GM21447 (cell line): Measurements from ENCODE around the gene ZNF106.

Experiments used
- ATAC-seq: cut with Tn5 transposase; IDR thresholded peaks from one replicate; pipeline ENCODE4 v1.9.1; 2021; ENCODE audit not compliant: unreplicated experiment

The ZNF106 gene

DNA sequence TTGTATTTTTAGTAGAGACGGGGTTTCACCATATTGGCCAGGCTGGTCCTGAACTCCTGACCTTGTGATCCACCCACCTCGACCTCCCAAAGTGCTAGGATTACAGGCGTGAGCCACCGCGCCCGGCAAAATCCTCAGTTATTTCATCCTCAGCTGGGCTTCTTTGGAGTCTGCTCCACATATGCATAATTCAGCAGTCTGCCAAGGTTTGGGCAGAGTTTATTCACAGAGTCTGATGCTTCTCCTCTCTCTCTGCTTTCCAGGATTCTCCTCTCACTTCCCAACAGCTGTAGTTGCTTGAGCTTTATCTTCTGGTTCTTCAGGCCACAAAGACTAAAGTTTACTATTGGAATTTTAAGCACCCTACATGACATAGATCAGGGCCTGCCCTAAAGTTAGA is 8.2 kb downstream of the ZNF106 start:
- ATAC-seq: no peak

- no peak for ATAC-seq
Measured at GRCh38 chr15:42474827-42475226, 16.1 kb downstream of the ZNF106 start.

DNA sequence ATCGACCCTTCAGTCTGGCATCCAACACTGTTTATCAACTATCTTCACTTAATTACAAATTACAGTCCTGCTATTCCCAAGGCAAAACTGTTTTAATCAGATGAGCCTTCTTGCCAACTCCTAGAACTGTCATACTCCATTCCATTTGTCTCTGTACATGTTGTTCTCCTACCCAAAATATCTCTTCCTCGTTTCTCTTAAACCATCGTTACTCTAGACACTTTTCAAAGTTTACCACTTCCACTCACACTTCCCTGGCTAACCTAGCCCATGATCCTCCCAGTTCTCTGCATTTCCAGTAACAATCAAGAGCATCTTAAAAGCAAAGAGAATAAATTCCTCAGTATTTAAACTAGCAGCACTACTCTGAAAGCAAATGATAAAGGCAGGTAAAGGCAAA is 19.9 kb downstream of the ZNF106 start:
- ATAC-seq: no peak

DNA sequence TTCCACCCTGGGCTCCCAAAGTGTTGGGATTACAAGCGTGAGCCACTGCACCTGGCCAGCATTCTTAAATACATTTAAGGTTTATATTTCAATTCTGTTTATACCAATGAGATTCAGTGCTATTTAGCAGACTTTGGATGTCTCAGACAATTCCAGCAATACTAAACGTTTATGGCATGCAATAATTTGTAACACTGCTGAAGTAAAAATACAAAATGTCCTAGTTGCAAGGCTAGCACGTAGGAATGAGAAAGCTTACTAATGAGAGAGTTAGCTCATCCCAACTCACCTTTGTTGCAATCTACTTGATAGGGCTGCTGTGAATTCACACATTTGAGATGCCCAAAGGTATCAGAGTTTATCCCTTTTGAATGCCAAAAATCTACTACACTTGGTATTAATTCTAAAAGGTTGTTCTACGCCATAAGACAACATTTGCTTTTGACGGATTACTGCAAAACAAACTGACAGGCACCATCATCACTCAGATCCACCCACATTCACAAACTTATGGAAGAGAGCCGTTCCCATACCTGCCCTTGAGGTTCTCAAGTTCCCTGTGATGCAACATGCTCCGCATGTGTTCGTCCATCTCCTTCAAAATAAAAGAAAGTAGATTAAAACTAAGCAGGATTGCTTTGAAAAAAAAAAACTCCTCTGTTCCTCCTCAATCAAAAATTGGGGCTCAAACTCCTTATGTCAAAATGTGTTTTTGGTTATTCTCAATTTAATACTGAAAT is 25.3 kb downstream of the ZNF106 start:
- ATAC-seq: no peak

- no peak for ATAC-seq
Measured at GRCh38 chr15:42461261-42461660, 29.7 kb downstream of the ZNF106 start.

DNA sequence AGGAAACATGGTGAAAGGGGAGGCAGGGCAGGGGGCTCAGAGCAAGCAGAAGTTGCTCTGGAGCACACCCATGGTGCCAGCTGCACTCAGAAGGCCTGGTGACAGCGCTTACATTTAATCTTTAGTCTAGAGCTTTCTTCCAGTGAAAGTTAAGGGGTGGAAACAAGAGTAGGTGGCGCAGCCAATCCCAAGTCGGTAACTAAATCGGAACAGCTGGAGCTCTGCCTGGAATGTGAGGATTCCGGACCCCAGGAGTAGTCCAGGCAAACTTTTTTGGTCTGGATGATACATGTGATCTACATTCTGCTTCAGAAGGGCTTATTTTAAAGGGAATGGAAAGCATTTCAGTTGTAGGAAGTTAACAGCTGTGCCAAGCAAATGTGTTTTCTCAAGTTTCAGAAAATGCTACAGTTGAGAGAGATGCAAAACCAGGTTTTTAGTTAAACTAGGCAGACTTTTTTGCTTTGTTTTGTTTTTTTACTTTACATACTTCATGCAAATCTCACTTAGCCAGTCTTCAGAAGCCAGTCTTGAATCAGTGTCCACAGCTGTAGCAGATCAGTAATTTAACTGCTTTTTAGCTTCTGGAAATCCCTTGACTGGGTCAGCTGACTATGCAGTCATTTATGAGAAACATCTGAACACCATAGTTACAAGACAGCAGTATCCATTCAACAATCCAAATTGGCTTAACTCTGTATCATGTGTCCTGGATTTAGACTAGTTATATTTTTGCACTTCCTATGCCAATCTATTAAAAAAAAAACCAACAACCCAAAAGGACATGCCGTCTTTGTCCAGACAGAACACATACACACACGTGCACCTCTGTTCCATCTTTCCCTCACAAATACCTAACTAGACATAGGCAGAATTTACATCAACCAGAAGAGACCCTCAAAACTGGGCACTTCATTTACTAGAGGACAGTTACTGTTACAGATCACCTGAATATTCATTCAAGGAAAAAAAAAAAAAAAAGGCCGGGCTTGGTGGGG is 33.2 kb downstream of the ZNF106 start:
- ATAC-seq: peak; percentile 75

- no peak for ATAC-seq
Measured at GRCh38 chr15:42456971-42457370, 34.0 kb downstream of the ZNF106 start.

- no peak for ATAC-seq
Measured at GRCh38 chr15:42456531-42456930, 34.4 kb downstream of the ZNF106 start.

- no peak for ATAC-seq
Measured at GRCh38 chr15:42453826-42454225, 37.1 kb downstream of the ZNF106 start.

DNA sequence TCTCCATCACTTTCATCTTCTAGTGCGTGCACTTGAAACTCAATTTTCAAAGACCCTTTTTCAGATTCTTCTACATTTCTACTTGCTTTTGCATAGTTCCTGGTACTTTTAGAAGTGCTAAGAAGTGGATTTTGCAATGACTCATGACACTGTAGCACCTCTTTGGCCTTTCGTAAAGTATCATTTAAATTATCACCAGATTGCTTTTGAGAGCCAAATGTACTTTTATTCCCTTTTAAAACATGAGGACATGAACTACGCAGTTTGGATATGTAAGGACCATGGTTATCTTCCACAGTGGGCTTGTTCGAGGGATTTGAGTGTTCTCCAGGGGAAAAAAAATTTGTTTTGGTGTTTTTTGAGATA is 40.5 kb downstream of the ZNF106 start:
- ATAC-seq: no peak

- no peak for ATAC-seq
Measured at GRCh38 chr15:42449770-42450424, 41.0 kb downstream of the ZNF106 start.

DNA sequence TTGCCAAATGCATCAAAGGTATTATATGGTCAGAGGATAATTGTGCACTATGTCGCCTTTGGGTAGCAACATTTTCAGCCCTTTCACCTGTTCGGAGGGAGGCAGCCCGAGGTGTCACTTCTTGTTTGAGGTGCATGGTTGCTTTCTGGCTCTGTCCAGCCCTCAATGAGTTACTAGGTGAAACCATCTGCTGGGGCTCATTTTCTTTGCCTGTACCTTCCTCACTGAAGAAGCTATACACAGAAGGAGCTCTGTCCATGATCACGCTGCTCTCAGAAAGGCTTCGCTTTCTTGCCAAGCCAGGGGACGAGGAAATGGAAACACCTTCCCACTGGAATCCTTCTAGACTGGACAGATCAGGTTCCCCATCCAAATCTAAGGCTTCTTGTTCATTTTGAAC is 42.7 kb downstream of the ZNF106 start:
- no peak for ATAC-seq

DNA sequence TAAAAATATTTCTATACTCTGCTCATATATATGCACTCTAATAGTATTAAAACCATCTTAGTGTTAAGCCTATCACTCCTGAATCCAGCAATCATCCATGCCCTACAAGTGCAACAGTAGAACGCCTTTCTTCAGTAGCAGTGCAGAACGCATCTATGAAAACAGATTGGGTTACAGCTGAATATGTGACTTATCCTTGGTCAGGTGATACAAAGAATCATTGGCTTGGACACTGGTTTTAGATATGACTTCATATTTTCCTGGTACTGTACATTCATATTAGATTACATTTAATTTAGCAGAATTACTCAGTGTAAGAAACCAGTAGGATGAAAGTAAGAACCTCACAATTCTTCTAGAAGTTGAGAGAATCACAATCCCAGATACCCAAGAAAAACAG is 43.3 kb downstream of the ZNF106 start:
- ATAC-seq: no peak

GRCh38 chr15:42445551-42445950 is 45.4 kb downstream of the ZNF106 start:
- no peak for ATAC-seq

DNA sequence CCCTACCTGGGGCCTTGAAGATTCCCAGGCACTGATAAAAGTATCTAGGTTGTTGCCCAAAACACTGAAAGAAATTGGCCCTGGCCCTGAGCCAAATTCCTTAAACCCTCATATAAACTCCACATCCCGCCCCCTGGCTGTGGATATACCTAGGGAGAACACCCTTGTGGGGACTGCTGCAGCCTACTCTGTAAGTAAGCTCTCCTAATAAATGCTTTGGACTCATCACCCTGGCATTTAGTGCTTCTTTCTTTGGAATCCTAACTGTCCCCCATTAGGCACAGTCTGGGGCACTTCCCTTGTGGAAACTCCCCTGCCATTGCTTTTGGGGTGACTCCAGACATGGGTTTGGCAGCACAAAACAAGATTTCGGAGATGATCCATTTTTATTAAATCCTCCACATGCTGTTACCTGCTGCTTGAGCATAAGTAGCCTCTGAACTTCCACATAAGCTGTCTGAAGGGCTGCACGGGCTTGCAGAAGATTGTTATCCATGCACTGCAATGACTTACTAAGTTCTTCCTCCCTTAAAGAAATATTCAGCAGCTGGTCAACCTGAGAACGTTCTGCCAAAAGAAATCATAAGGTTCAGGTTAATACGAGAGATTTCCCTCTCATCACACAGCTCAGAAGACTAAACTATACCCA is 46.4 kb downstream of the ZNF106 start:
- ATAC-seq: no peak

GRCh38 chr15:42427429-42428223 is 63.3 kb downstream of the ZNF106 start:
- ATAC-seq: no peak

DNA sequence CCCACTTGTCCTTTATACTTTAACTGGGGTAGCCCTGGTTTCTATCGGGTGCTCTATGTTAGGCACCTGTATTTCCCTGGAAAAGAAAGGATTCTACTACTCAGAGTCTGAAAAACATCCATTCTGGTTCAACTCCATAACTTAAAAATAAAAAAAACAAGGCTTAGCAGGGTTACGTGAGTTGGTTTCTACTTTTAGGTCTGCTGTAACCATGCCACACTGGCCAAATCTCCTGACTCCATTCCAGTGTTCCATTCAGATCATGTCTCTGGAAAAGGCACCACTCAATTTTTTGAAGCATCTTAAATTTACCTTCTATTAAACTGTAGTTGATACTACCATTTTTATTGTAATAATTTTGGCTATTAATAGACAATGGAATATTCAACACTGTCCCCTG is 69.6 kb downstream of the ZNF106 start:
- ATAC-seq: no peak

GRCh38 chr15:42419369-42419768 is 71.6 kb downstream of the ZNF106 start:
- ATAC-seq: no peak

GRCh38 chr15:42413920-42414319 is 77.0 kb downstream of the ZNF106 start:
- ATAC-seq: no peak

- no peak for ATAC-seq
Measured at GRCh38 chr15:42411884-42412283, 79.1 kb downstream of the ZNF106 start.
